GM19452 (cell line): Measurements from ENCODE around the gene MDP1.

ENCODE experiments used
- ATAC-seq: cut with Tn5 transposase; IDR thresholded peaks from one replicate; pipeline ENCODE4 v1.9.1; 2021; ENCODE audit not compliant: unreplicated experiment

Gene MDP1

GRCh38 chr14:24182110-24182882 lies 33.6 kb downstream of the MDP1 start:
- ATAC-seq = no peak

GRCh38 chr14:24181371-24182077 lies 34.3 kb downstream of the MDP1 start:
- ATAC-seq = no peak

GRCh38 chr14:24179961-24180796 lies 35.7 kb downstream of the MDP1 start:
- no peak for ATAC-seq

GRCh38 chr14:24179294-24179960 lies 36.4 kb downstream of the MDP1 start:
- ATAC-seq = no peak

- no peak for ATAC-seq
These were observed 37.3 kb downstream of the MDP1 start for GRCh38 chr14:24178399-24179178.

GRCh38 chr14:24177891-24178290 lies 38.0 kb downstream of the MDP1 start:
- no peak for ATAC-seq

- ATAC-seq = no peak
These were observed 38.6 kb downstream of the MDP1 start for GRCh38 chr14:24177041-24177825.

- ATAC-seq = no peak
These were observed 39.3 kb downstream of the MDP1 start for GRCh38 chr14:24176599-24176998.

GRCh38 chr14:24172871-24173281 lies 43.0 kb downstream of the MDP1 start:
- no peak for ATAC-seq

- no peak for ATAC-seq
These were observed 43.5 kb downstream of the MDP1 start for GRCh38 chr14:24172261-24172860.

GRCh38 chr14:24171422-24172260 lies 44.2 kb downstream of the MDP1 start, which contains the start of gene REC8:
REC8 (plus strand) TSS chr14:24172080; CDS start chr14:24172553, 473 bp downstream.
- ATAC-seq = peak; percentile 77

- ATAC-seq = no peak
These were observed 48.3 kb downstream of the MDP1 start for GRCh38 chr14:24167469-24168114.

GRCh38 chr14:24165785-24166184 lies 50.1 kb downstream of the MDP1 start:
- ATAC-seq = no peak

- ATAC-seq = no peak
These were observed 51.3 kb downstream of the MDP1 start for GRCh38 chr14:24164518-24164991.
